ENCODE data around the gene CLCF1.

GRCh38 chr11:67353317-67354074 lies 19.9 kb downstream of the CLCF1 start, which contains the start of gene POLD4:
- TF ChIP-seq POLR2AphosphoS5 (IDR thresholded peaks at IDR 0.05) (peak; percentile 94 to 95), CTCF (IDR thresholded peaks at IDR 0.05) (peak in 3 of 6 experiments; percentile 3 to 13 (median 13)), POLR2A (IDR thresholded peaks at IDR 0.05) (peak in 3 of 4 donors; percentile 86 to 97 (median 90))

All from upper lobe of left lung (tissue), 4 donors.